A549 (cell line): Measurements from ENCODE around the gene MYL1.

ENCODE experiments used
- CTCF ChIP-seq: fragments of >200 bp; sonication (Bioruptor Twin); formaldehyde crosslinking; IDR thresholded peaks from 3 replicates; pipeline ENCODE4 v1.5.1; 2016
- POLR2A ChIP-seq: IDR thresholded peaks from 2 replicates; pipeline ENCODE4 v1.6.1; 2012; ENCODE audit warnings: mild to moderate bottlenecking, low read length
- RFX5 ChIP-seq: fragments of 450-650 bp; IDR thresholded peaks from 2 replicates; pipeline ENCODE4 v1.7.1; 2014; ENCODE audit warnings: antibody characterized with exemption, mild to moderate bottlenecking, moderate library complexity

GRCh38 chr2:210310550-210310949, 4.4 kb downstream of the MYL1 start:
- TF ChIP-seq CTCF (no peak), POLR2A (no peak), RFX5 (no peak)
